Esophagus squamous epithelium (tissue), 4 donors: ENCODE results near the gene BBX.

ENCODE experiments used
- CTCF ChIP-seq, 6 experiments: fragments of 450-650 bp in 4 of 6; fragments of 200-600 bp in 2 of 6; sonication (generic) in 2 of 6; IDR thresholded peaks; one replicate each; pipeline ENCODE4 v1.5.1; 2016 to 2019; ENCODE audit warnings: antibody characterized with exemption in 6 of 6, mild to moderate bottlenecking in 4 of 6, moderate library complexity in 4 of 6
- POLR2A ChIP-seq, 4 donors: fragments of 450-650 bp; IDR thresholded peaks; one replicate each; pipeline ENCODE4 v1.6.1; 2017; ENCODE audit warnings: antibody characterized with exemption in 4 of 4, mild to moderate bottlenecking in 4 of 4, moderate library complexity in 3 of 4

- TF ChIP-seq POLR2A (IDR thresholded peaks at IDR 0.05) = no peak
- no peak for TF ChIP-seq CTCF (IDR thresholded peaks at IDR 0.05)
Observed at GRCh38 chr3:107520535-107520934, 2.2 kb upstream of the BBX start.
